ENCODE data around the gene VTI1A.

VTI1A gene

GRCh38 chr10:112701211-112701877, 254.3 kb downstream of the VTI1A start:
- DNase-seq (ENCODE audit: low read depth in 2 of 2) = peak; percentile 12 to 62
- no peak overlapping the region for H3K4me3 ChIP-seq (replicated peaks in 1 of 2; ENCODE audit: low read depth in 2 of 2, low read length in 2 of 2)
- no peak for TF ChIP-seq CTCF (IDR thresholded peaks at IDR 0.05; ENCODE audit: low read depth, low read length)

GRCh38 chr10:112701878-112702255, 254.9 kb downstream of the VTI1A start:
- no peak for TF ChIP-seq CTCF (IDR thresholded peaks at IDR 0.05; ENCODE audit: low read depth, low read length)
- DNase-seq (ENCODE audit: low read depth in 2 of 2) = no peak
- no peak overlapping the region for H3K4me3 ChIP-seq (replicated peaks in 1 of 2; ENCODE audit: low read depth in 2 of 2, low read length in 2 of 2)

GRCh38 chr10:112706577-112706976, 259.6 kb downstream of the VTI1A start:
- no peak for TF ChIP-seq CTCF (IDR thresholded peaks at IDR 0.05; ENCODE audit: low read depth, low read length)
- DNase-seq (ENCODE audit: low read depth in 2 of 2) = no peak
- H3K4me3 ChIP-seq (replicated peaks in 1 of 2; ENCODE audit: low read depth in 2 of 2, low read length in 2 of 2) = no peak overlapping the region

GRCh38 chr10:112708461-112708860, 261.4 kb downstream of the VTI1A start:
- no peak for TF ChIP-seq CTCF (IDR thresholded peaks at IDR 0.05; ENCODE audit: low read depth, low read length)
- no peak for DNase-seq (ENCODE audit: low read depth in 2 of 2)

GRCh38 chr10:112710528-112710927, 263.5 kb downstream of the VTI1A start:
- H3K4me3 ChIP-seq (replicated peaks in 1 of 2; ENCODE audit: low read depth in 2 of 2, low read length in 2 of 2) = no peak overlapping the region
- DNase-seq (ENCODE audit: low read depth in 2 of 2) = no peak
- TF ChIP-seq CTCF (IDR thresholded peaks at IDR 0.05; ENCODE audit: low read depth, low read length) = no peak

More at GRCh38 chr10:112708461-112708860, 261.4 kb downstream of the VTI1A start:
- H3K4me3 ChIP-seq (replicated peaks in 1 of 2; ENCODE audit: low read depth in 2 of 2, low read length in 2 of 2) = no peak overlapping the region

GRCh38 chr10:112711366-112711765, 264.4 kb downstream of the VTI1A start:
- no peak for TF ChIP-seq CTCF (IDR thresholded peaks at IDR 0.05; ENCODE audit: low read depth, low read length)
- H3K4me3 ChIP-seq (replicated peaks in 1 of 2; ENCODE audit: low read depth in 2 of 2, low read length in 2 of 2) = no peak overlapping the region
- DNase-seq (ENCODE audit: low read depth in 2 of 2) = peak in 1 of 2 donors; percentile 73

GRCh38 chr10:112712536-112712935, 265.5 kb downstream of the VTI1A start:
- DNase-seq (ENCODE audit: low read depth in 2 of 2) = no peak
- H3K4me3 ChIP-seq (replicated peaks in 1 of 2; ENCODE audit: low read depth in 2 of 2, low read length in 2 of 2) = no peak overlapping the region
- no peak for TF ChIP-seq CTCF (IDR thresholded peaks at IDR 0.05; ENCODE audit: low read depth, low read length)

Measured in cardiac fibroblast (primary cell).